IMR-90 (cell line): ENCODE results near the gene ANXA3. TPM values are rescaled to one million over a fixed set of nuclear protein-coding genes. Genes with fewer than 3 reads are reported as not detected.

Source experiments
- ATAC-seq: fragments of 200-7000 bp; cut with Tn5 transposase; 2 replicates; pipeline ENCODE4 v1.9.1; 2020; ENCODE audit warnings: low read depth, mild to moderate bottlenecking, moderate library complexity
- BruUV-seq: library from RNA; stranded (reverse); fragments of 400-500 nt; replicated peaks from 2 replicates; lab custom pipeline; 2021; lab: Mats Ljungman, UMichigan
- CTCF ChIA-PET: fragments of 300-600 bp; formaldehyde crosslinking; extraction: SDS; loops from one replicate; lab custom pipeline; 2021; ENCODE audit warnings: antibody characterized with exemption; lab: Yijun Ruan, JAX
- POLR2A ChIA-PET: fragments of 300-600 bp; sonication (Branson Sonifier 250); formaldehyde crosslinking; loops from one replicate; lab custom pipeline; 2022; ENCODE audit warnings: antibody characterized with exemption; ENCODE audit not compliant: unreplicated experiment; lab: Charles Lee
- DNase-seq: peaks from one replicate; pipeline ENCODE4 v3.0.0; 2013
- H2AFZ ChIP-seq: replicated peaks from 2 replicates; pipeline ENCODE3; 2013; ENCODE audit warnings: low read length, mild to moderate bottlenecking; ENCODE audit not compliant: poor library complexity
- H2AK5ac ChIP-seq: 2 replicates; pipeline ENCODE4 v1.6.1; 2013; ENCODE audit warnings: low read depth, low read length, inconsistent platforms
- H2AK9ac ChIP-seq: replicated peaks from 2 replicates; pipeline ENCODE3; 2013; ENCODE audit warnings: mild to moderate bottlenecking, low read depth, low read length, moderate library complexity; ENCODE audit not compliant: poor library complexity
- H2BK120ac ChIP-seq: 2 replicates; pipeline ENCODE4 v1.6.1; 2013; ENCODE audit warnings: low read depth, low read length, inconsistent platforms
- H2BK15ac ChIP-seq: 3 replicates; pipeline ENCODE4 v1.6.1; 2013; ENCODE audit warnings: low read depth, low read length, inconsistent platforms
- H2BK20ac ChIP-seq: 2 replicates; pipeline ENCODE4 v1.6.1; 2013; ENCODE audit warnings: low read depth, mild to moderate bottlenecking, inconsistent platforms, low read length, moderate library complexity
- H2BK5ac ChIP-seq: 2 replicates; pipeline ENCODE4 v1.6.1; 2013; ENCODE audit warnings: mild to moderate bottlenecking, low read depth, low read length, inconsistent platforms; ENCODE audit not compliant: poor library complexity, severe bottlenecking
- H3K14ac ChIP-seq: replicated peaks from 2 replicates; pipeline ENCODE4 v1.6.1; 2013; ENCODE audit warnings: low read depth, low read length, inconsistent platforms
- H3K18ac ChIP-seq: 2 replicates; pipeline ENCODE4 v1.6.1; 2013; ENCODE audit warnings: low read depth, low read length, control low read depth
- H3K23ac ChIP-seq: 2 replicates; pipeline ENCODE4 v1.6.1; 2013; ENCODE audit warnings: low read depth, low read length, inconsistent platforms
- H3K27ac ChIP-seq: 2 replicates; pipeline ENCODE4 v1.5.1; 2013; ENCODE audit warnings: mild to moderate bottlenecking, control low read depth, low read length; ENCODE audit not compliant: insufficient read depth
- H3K27me3 ChIP-seq: 2 replicates; pipeline ENCODE4 v1.6.1; 2013; ENCODE audit warnings: low read length; ENCODE audit not compliant: control insufficient read depth, insufficient read depth
- H3K36me3 ChIP-seq: 2 replicates; pipeline ENCODE4 v1.6.1; 2013; ENCODE audit warnings: low read length, mixed read lengths; ENCODE audit not compliant: control insufficient read depth, insufficient read depth
- H3K4ac ChIP-seq: 2 replicates; pipeline ENCODE4 v1.6.1; 2013; ENCODE audit warnings: low read depth, low read length, inconsistent platforms
- H3K4me1 ChIP-seq: 2 replicates; pipeline ENCODE4 v1.6.1; 2013; ENCODE audit warnings: low read length, mixed read lengths; ENCODE audit not compliant: control insufficient read depth, insufficient read depth
- H3K4me2 ChIP-seq: 2 replicates; pipeline ENCODE4 v1.6.1; 2013; ENCODE audit warnings: low read depth, mild to moderate bottlenecking, control low read depth, low read length, moderate library complexity
- H3K4me3 ChIP-seq: 2 replicates; pipeline ENCODE4 v1.5.1; 2013; ENCODE audit warnings: low read depth, mild to moderate bottlenecking, control low read depth, low read length, moderate library complexity; ENCODE audit not compliant: insufficient read depth
- H3K56ac ChIP-seq: 2 replicates; pipeline ENCODE4 v1.6.1; 2013; ENCODE audit warnings: low read length, inconsistent platforms; ENCODE audit not compliant: insufficient read depth; ENCODE audit errors: extremely low read depth
- H3K79me1 ChIP-seq, 2 experiments: 2 replicates each; pipeline ENCODE4 v1.6.1; 2013; ENCODE audit warnings: low read length in 2 of 2, inconsistent platforms in 1 of 2, low read depth in 1 of 2
- H3K9ac ChIP-seq: 2 replicates; pipeline ENCODE4 v1.6.1; 2013; ENCODE audit warnings: low read depth, low read length, control low read depth
- H3K9me1 ChIP-seq: 2 replicates; pipeline ENCODE4 v1.6.1; 2013; ENCODE audit warnings: low read length, inconsistent platforms; ENCODE audit not compliant: insufficient read depth
- H3K9me3 ChIP-seq: 2 replicates; pipeline ENCODE4 v1.6.1; 2013; ENCODE audit warnings: low read length; ENCODE audit not compliant: control insufficient read depth, insufficient read depth
- H4K20me1 ChIP-seq: 2 replicates; pipeline ENCODE4 v1.6.1; 2013; ENCODE audit warnings: low read length, inconsistent platforms; ENCODE audit not compliant: insufficient read depth
- H4K5ac ChIP-seq: 2 replicates; pipeline ENCODE4 v1.6.1; 2013; ENCODE audit warnings: mild to moderate bottlenecking, low read depth, low read length, control low read depth
- H4K8ac ChIP-seq, 2 experiments: 2 replicates each; pipeline ENCODE4 v1.6.1; 2013; ENCODE audit warnings: low read depth in 2 of 2, low read length in 2 of 2, control low read depth in 1 of 2, inconsistent platforms in 1 of 2
- H4K91ac ChIP-seq: 2 replicates; pipeline ENCODE4 v1.6.1; 2013; ENCODE audit warnings: low read depth, low read length, inconsistent platforms; ENCODE audit not compliant: insufficient read depth
- ELK1 ChIP-seq: fragments of 150-350 bp; IDR thresholded peaks from 2 replicates; pipeline ENCODE4 v1.6.1; 2016; ENCODE audit warnings: low read depth, mild to moderate bottlenecking, low read length, moderate library complexity, borderline replicate concordance
- MAFK ChIP-seq: IDR thresholded peaks from 2 replicates; pipeline ENCODE4 v1.6.1; 2012; ENCODE audit warnings: low read depth, low read length, improper control_type of control experiment
- RFX5 ChIP-seq: IDR thresholded peaks from 2 replicates; pipeline ENCODE4 v1.8.0; 2012; ENCODE audit warnings: low read depth, mild to moderate bottlenecking, low read length, moderate library complexity
- USF2 ChIP-seq: fragments of 150-350 bp; IDR thresholded peaks from 2 replicates; pipeline ENCODE4 v1.6.1; 2017; ENCODE audit warnings: mild to moderate bottlenecking, antibody characterized with exemption, low read length, low read depth
- dilution Hi-C: fragments of 300-500 bp; cut with HindIII; formaldehyde crosslinking; loops from one replicate; pipeline ENCODE4 v1.14.3; 2018; ENCODE audit warnings: low sequenced_read_pairs; ENCODE audit not compliant: unreplicated experiment
- in situ Hi-C: fragments of 300-500 bp; cut with MboI; formaldehyde crosslinking; loops from 3 replicates; pipeline ENCODE4 v1.14.3; 2019; ENCODE audit warnings: low sequenced_read_pairs, inconsistent platforms, mixed read lengths
- intact Hi-C: fragments of 100-400 bp; cut with micrococcal nuclease; formaldehyde crosslinking; loops from 2 replicates; pipeline ENCODE4 v1.10.0; 2022
- polyA plus RNA-seq, 3 experiments: library from polyadenylated mRNA; depleted of rRNA; stranded (reverse); fragments of >200 nt; gene quantifications; 2 replicates each; pipeline ENCODE4 v1.2.3, GENCODE V29; 2012; ENCODE audit warnings: low replicate concordance in 1 of 3
- total RNA-seq: library from RNA; depleted of rRNA; stranded (reverse); fragments of >200 nt; gene quantifications from 2 replicates; pipeline ENCODE4 v1.2.3, GENCODE V29; 2012

Gene ANXA3
- total and polyA plus RNA-seq, 2 of the 4 experiments (the other 2 are of a cell fraction), result 4.2 to 5.0 TPM

- intact Hi-C loops (loop anchor here (2.0 kb wide), 1 partner anchor 221 kb away; no protein-coding TSS in a partner anchor), dilution Hi-C loops (no loop called here), in situ Hi-C loops (no loop called here)
- H3K36me3 ChIP-seq, result no peaks in the 10 kb centered on the region
- no peak overlapping the region for H3K14ac ChIP-seq
- H4K5ac ChIP-seq, result no peak overlapping the region; the same call in 1 of the 2 replicates
- no peak overlapping the region for H3K56ac ChIP-seq
- TF ChIP-seq USF2 (no peak), MAFK (peak; percentile 61), ELK1 (no peak), RFX5 (no peak)
- H2BK5ac ChIP-seq, result no peak overlapping the region
- no TSS peak for BruUV-seq
- no peak overlapping the region for H2AFZ ChIP-seq
- no peak overlapping the region for H2AK5ac ChIP-seq
- no peak overlapping the region for H2BK15ac ChIP-seq
- no peak overlapping the region for H2BK20ac ChIP-seq
- no peak overlapping the region for H4K91ac ChIP-seq
- H3K4ac ChIP-seq, result no peak overlapping the region
- no peak overlapping the region for H3K4me3 ChIP-seq
- peaks cover 4% of the 10 kb centered on the region for H3K4me1 ChIP-seq
- no peaks in the 10 kb centered on the region for H3K27me3 ChIP-seq
- H3K4me2 ChIP-seq, result no peak overlapping the region
- H2BK120ac ChIP-seq, result no peak overlapping the region
- ChIA-PET POLR2A (no interaction called here), CTCF (interaction anchor here (0.6 to 1.5 kb wide), 11 partner anchors 10 to 261 kb away, joined by 3 to 7 read pairs (median 3); no protein-coding TSS in a partner anchor)
- H3K9ac ChIP-seq, result no peak overlapping the region
- no peak overlapping the region for H2AK9ac ChIP-seq
- no peak for ATAC-seq
- no peak overlapping the region for H4K8ac ChIP-seq
- H4K20me1 ChIP-seq, result no peaks in the 10 kb centered on the region
- H3K9me3 ChIP-seq, result no peaks in the 10 kb centered on the region
- no peak overlapping the region for H3K27ac ChIP-seq
- H3K9me1 ChIP-seq, result peaks cover 10% of the 10 kb centered on the region
- DNase-seq, result no peak
- H3K23ac ChIP-seq, result no peak overlapping the region
- H3K18ac ChIP-seq, result no peak overlapping the region
- H3K79me1 ChIP-seq, result peaks cover 0 to 8% of the 10 kb centered on the region in 2 experiments; a peak in 1 of 4 replicates
These were observed 92.6 kb downstream of the ANXA3 start for GRCh38 chr4:78644063-78644691.
